Ramos (cell line): ENCODE results near the gene GALNT5.

Experiments
- in situ Hi-C: fragments of 300-500 bp; cut with MboI; formaldehyde crosslinking; loops from one replicate; pipeline ENCODE4 v1.14.3; 2022; ENCODE audit warnings: low sequenced_read_pairs; ENCODE audit not compliant: unreplicated experiment

The GALNT5 gene

GRCh38 chr2:157348291-157348921 lies 90.9 kb downstream of the GALNT5 start:
- in situ Hi-C loops: no loop called here

- in situ Hi-C loops: no loop called here
Observed at GRCh38 chr2:157349949-157350515, 92.5 kb downstream of the GALNT5 start.

- in situ Hi-C loops: no loop called here
Observed at GRCh38 chr2:157355618-157356017, 98.1 kb downstream of the GALNT5 start.

- in situ Hi-C loops: no loop called here
Observed at GRCh38 chr2:157359628-157360027, 102.1 kb downstream of the GALNT5 start.

GRCh38 chr2:157361526-157361925 lies 104.0 kb downstream of the GALNT5 start:
- in situ Hi-C loops: no loop called here

- in situ Hi-C loops: no loop called here
Observed at GRCh38 chr2:157362627-157363026, 105.1 kb downstream of the GALNT5 start.

- in situ Hi-C loops: no loop called here
Observed at GRCh38 chr2:157363612-157364101, 106.2 kb downstream of the GALNT5 start.
